Measurements from ENCODE around the gene ADRA2C. TPM values are rescaled to one million over a fixed set of nuclear protein-coding genes. Genes with fewer than 3 reads are reported as not detected.

Gene ADRA2C
- total RNA-seq, 1 experiment from 2014 or later: not detected

- Histone ChIP-seq H3K4me2 (no peak overlapping the region), H3K4me1 (replicated peaks; ENCODE audit: insufficient read depth) (no peaks in the 10 kb centered on the region), H3K36me3 (ENCODE audit: low read depth) (no peaks in the 10 kb centered on the region), H3K27ac (no peak overlapping the region), H3K4me3 (no peak overlapping the region), H2AFZ (no peak overlapping the region), H3K79me2 (ENCODE audit: low read depth) (no peaks in the 10 kb centered on the region), H3K27me3 (ENCODE audit: insufficient read depth, low read depth) (peaks cover 60% of the 10 kb centered on the region), H3K9me2 (ENCODE audit: insufficient read depth) (no peaks in the 10 kb centered on the region), H3F3A (ENCODE audit: insufficient read depth, low read depth) (no peaks in the 10 kb centered on the region), H3K9me3 (ENCODE audit: insufficient read depth, low read depth) (no peaks in the 10 kb centered on the region), H4K20me1 (ENCODE audit: insufficient read depth) (no peaks in the 10 kb centered on the region)
- intact Hi-C loops (cut with micrococcal nuclease; ENCODE audit: unreplicated experiment): no loop called here
- POLR2A ChIA-PET (ENCODE audit: unreplicated experiment): no interaction called here
- BruUV-seq (replicated peaks): no TSS peak
- TF ChIP-seq EZH2 (IDR thresholded peaks at IDR 0.05; ENCODE audit: low read depth) (no peak), CTCF (conservative IDR thresholded peaks at IDR 0.05) (no peak)
- CTCF ChIA-PET: no interaction called here
- DNase-seq: no peak
Observed at GRCh38 chr4:3771164-3771809, 5.1 kb downstream of the ADRA2C start.

- no TSS peak for BruUV-seq (replicated peaks)
Observed at GRCh38 chr4:3771939-3772495, 5.8 kb downstream of the ADRA2C start.

GRCh38 chr4:3772632-3773031 is 6.4 kb downstream of the ADRA2C start:
- no peak for DNase-seq
- POLR2A ChIA-PET (ENCODE audit: unreplicated experiment): no interaction called here
- CTCF ChIA-PET: no interaction called here

More at GRCh38 chr4:3771939-3772495, 5.8 kb downstream of the ADRA2C start:
- Histone ChIP-seq H3F3A (ENCODE audit: insufficient read depth, low read depth) (no peaks in the 10 kb centered on the region), H3K27ac (no peak overlapping the region), H3K4me2 (no peak overlapping the region), H3K36me3 (ENCODE audit: low read depth) (no peaks in the 10 kb centered on the region), H3K9me2 (ENCODE audit: insufficient read depth) (no peaks in the 10 kb centered on the region), H3K4me1 (replicated peaks; ENCODE audit: insufficient read depth) (no peaks in the 10 kb centered on the region), H4K20me1 (ENCODE audit: insufficient read depth) (no peaks in the 10 kb centered on the region), H3K4me3 (no peak overlapping the region), H3K27me3 (ENCODE audit: insufficient read depth, low read depth) (peaks cover 68% of the 10 kb centered on the region), H3K79me2 (ENCODE audit: low read depth) (no peaks in the 10 kb centered on the region), H2AFZ (no peak overlapping the region), H3K9me3 (ENCODE audit: insufficient read depth, low read depth) (no peaks in the 10 kb centered on the region)
- ChIA-PET CTCF (no interaction called here), POLR2A (ENCODE audit: unreplicated experiment) (no interaction called here)
- intact Hi-C loops (cut with micrococcal nuclease; ENCODE audit: unreplicated experiment): no loop called here
- no peak for DNase-seq
- TF ChIP-seq CTCF (conservative IDR thresholded peaks at IDR 0.05): no peak
- no peak for TF ChIP-seq EZH2 (IDR thresholded peaks at IDR 0.05; ENCODE audit: low read depth)

More at GRCh38 chr4:3772632-3773031, 6.4 kb downstream of the ADRA2C start:
- no peaks in the 10 kb centered on the region for H3F3A ChIP-seq (ENCODE audit: insufficient read depth, low read depth)
- BruUV-seq (replicated peaks): no TSS peak
- no peak overlapping the region for H3K27ac ChIP-seq
- no peaks in the 10 kb centered on the region for H4K20me1 ChIP-seq (ENCODE audit: insufficient read depth)
- H3K4me3 ChIP-seq: no peak overlapping the region
- TF ChIP-seq EZH2 (IDR thresholded peaks at IDR 0.05; ENCODE audit: low read depth) (no peak), CTCF (conservative IDR thresholded peaks at IDR 0.05) (no peak)
- no peak overlapping the region for H3K4me2 ChIP-seq
- intact Hi-C loops (cut with micrococcal nuclease; ENCODE audit: unreplicated experiment): no loop called here
- no peaks in the 10 kb centered on the region for H3K4me1 ChIP-seq (replicated peaks; ENCODE audit: insufficient read depth)
- no peaks in the 10 kb centered on the region for H3K36me3 ChIP-seq (ENCODE audit: low read depth)
- no peaks in the 10 kb centered on the region for H3K79me2 ChIP-seq (ENCODE audit: low read depth)
- H2AFZ ChIP-seq: no peak overlapping the region
- H3K27me3 ChIP-seq (ENCODE audit: insufficient read depth, low read depth): peaks cover 74% of the 10 kb centered on the region
- H3K9me3 ChIP-seq (ENCODE audit: insufficient read depth, low read depth): no peaks in the 10 kb centered on the region
- no peaks in the 10 kb centered on the region for H3K9me2 ChIP-seq (ENCODE audit: insufficient read depth)
